NT2/D1 (cell line): Measurements from ENCODE around the gene PDCD1.

Experiments
- DNase-seq: peaks from one replicate; pipeline ENCODE4 v3.0.0-alpha.2; 2011; ENCODE audit warnings: low read depth, low spot score
- H3K27me3 ChIP-seq: 2 replicates; pipeline ENCODE4 v1.6.0; 2011; ENCODE audit warnings: mild to moderate bottlenecking; ENCODE audit not compliant: insufficient read length, insufficient read depth
- H3K36me3 ChIP-seq: 2 replicates; pipeline ENCODE4 v1.6.1; 2011; ENCODE audit warnings: mild to moderate bottlenecking, low read length, mixed read lengths; ENCODE audit not compliant: insufficient read depth, insufficient read length
- H3K4me1 ChIP-seq: 2 replicates; pipeline ENCODE4 v1.5.1; 2011; ENCODE audit not compliant: insufficient read depth, insufficient read length
- H3K4me3 ChIP-seq: 2 replicates; pipeline ENCODE4 v1.5.1; 2011; ENCODE audit warnings: low read depth; ENCODE audit not compliant: insufficient read length
- H3K9ac ChIP-seq: 2 replicates; pipeline ENCODE4 v1.6.0; 2011; ENCODE audit warnings: low read depth; ENCODE audit not compliant: insufficient read length
- H3K9me3 ChIP-seq: 2 replicates; pipeline ENCODE4 v1.5.1; 2011; ENCODE audit warnings: mild to moderate bottlenecking, low read length; ENCODE audit not compliant: insufficient read depth
- SUZ12 ChIP-seq: IDR thresholded peaks from 2 replicates; pipeline ENCODE4 v1.6.1; 2011; ENCODE audit not compliant: insufficient read length, insufficient read depth; ENCODE audit errors: extremely low read depth
- YY1 ChIP-seq: IDR thresholded peaks from 2 replicates; pipeline ENCODE4 v1.6.1; 2011; ENCODE audit not compliant: insufficient read length, insufficient read depth
- ZNF274 ChIP-seq: IDR thresholded peaks from 2 replicates; pipeline ENCODE4 v1.6.1; 2011; ENCODE audit warnings: mild to moderate bottlenecking, low read depth, low read length

Gene PDCD1

DNA sequence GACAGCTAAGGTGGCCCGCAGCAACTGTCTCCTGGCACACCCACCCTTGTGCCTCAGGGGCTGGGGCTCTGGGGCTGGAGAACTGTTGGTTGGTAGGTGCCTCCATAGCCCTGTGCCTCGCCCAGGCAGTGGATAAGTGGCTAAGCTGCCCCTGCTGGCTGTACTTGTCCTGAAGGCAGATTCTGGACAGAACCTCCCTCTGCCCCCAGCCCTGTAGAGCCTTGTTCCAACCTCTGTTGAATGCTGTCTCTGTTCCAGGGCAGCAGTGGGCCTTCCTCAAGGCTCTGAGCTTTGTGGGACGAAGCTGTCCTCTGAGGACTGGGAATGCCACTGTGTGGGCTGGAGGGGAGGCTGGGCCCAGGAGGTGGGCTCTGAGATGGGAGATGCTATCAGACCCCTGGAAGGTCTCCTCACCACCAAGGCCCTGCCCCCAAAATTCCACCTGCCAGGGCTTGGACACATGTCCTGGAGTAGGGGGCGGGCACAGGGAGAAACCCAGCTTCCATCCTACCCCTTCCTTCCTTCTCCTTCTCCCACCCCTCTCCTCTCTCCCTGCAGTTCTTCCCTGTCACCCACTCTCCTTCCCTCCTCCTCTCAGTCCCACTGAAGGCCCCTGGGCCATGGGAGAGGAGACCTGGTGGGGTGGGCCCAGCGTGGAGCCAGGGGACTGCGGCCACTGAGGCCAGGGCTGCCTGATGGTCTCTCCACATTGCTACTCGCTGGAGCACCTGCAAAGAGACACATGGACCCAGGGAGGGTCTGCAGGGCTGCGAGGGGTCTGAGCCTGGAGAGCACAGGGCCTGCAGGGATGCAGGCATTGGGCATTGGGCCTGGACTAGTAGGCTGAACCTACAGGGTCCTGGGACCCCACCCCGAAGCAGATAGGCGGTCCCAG is 1.7 kb upstream of the PDCD1 start:
- Histone ChIP-seq H3K9ac (no peak overlapping the region), H3K36me3 (no peaks in the 10 kb centered on the region), H3K9me3 (no peaks in the 10 kb centered on the region), H3K27me3 (peaks cover 7% of the 10 kb centered on the region), H3K4me3 (no peak overlapping the region), H3K4me1 (peaks cover 32% of the 10 kb centered on the region)
- TF ChIP-seq ZNF274 (no peak), YY1 (no peak), SUZ12 (no peak)
- DNase-seq: no peak

GRCh38 chr2:241859436-241860183 is 916 bp upstream of the PDCD1 start:
- DNase-seq: no peak
- TF ChIP-seq YY1 (no peak), SUZ12 (no peak), ZNF274 (no peak)
- H3K4me1 ChIP-seq: peaks cover 28% of the 10 kb centered on the region
- no peaks in the 10 kb centered on the region for H3K9me3 ChIP-seq
- no peaks in the 10 kb centered on the region for H3K36me3 ChIP-seq
- no peak overlapping the region for H3K4me3 ChIP-seq
- peak overlapping the region; percentile 51 for H3K9ac ChIP-seq
- H3K27me3 ChIP-seq: no peaks in the 10 kb centered on the region

GRCh38 chr2:241859017-241859435 is 332 bp upstream of the PDCD1 start:
- TF ChIP-seq ZNF274: no peak
- TF ChIP-seq SUZ12: no peak
- no peak for TF ChIP-seq YY1
- Histone ChIP-seq H3K4me1 (peaks cover 28% of the 10 kb centered on the region), H3K9me3 (no peaks in the 10 kb centered on the region), H3K27me3 (no peaks in the 10 kb centered on the region), H3K4me3 (no peak overlapping the region), H3K9ac (peak overlapping the region; percentile 51), H3K36me3 (no peaks in the 10 kb centered on the region)
- DNase-seq: no peak

- peaks cover 25% of the 10 kb centered on the region for H3K4me1 ChIP-seq
- H3K27me3 ChIP-seq: no peaks in the 10 kb centered on the region
- H3K4me3 ChIP-seq: no peak overlapping the region
- H3K36me3 ChIP-seq: no peaks in the 10 kb centered on the region
- DNase-seq: no peak
- no peak overlapping the region for H3K9ac ChIP-seq
- TF ChIP-seq ZNF274 (no peak), SUZ12 (no peak), YY1 (no peak)
- no peaks in the 10 kb centered on the region for H3K9me3 ChIP-seq
These were observed 1.0 kb downstream of the PDCD1 start for GRCh38 chr2:241857572-241858121.

DNA sequence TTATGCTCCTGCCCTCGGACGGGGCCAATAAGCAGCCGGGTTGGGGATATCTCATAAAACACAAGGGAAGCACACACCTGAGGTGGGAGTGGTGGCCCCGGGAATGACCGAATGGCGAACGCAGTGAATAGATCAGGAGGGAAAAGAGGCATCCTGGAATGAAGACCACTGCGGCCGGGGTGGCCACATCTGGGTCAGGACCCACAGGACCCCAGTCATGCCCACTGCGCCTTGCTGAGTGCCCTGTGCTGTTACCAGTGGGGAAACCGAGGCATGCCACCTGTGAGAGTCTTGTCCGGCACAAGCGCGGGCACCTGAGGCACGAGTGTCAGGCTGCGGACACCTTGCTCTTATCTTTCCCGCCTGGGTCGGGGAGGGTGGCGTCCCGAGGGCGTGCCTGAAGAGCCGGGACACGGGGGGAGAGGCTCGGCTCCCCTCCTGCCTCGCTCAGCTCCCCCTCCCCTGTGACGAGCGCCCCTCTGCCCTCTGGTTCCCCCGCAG is 1.6 kb downstream of the PDCD1 start:
- Histone ChIP-seq H3K27me3 (no peaks in the 10 kb centered on the region), H3K4me1 (peaks cover 25% of the 10 kb centered on the region), H3K9ac (no peak overlapping the region), H3K4me3 (no peak overlapping the region), H3K36me3 (no peaks in the 10 kb centered on the region), H3K9me3 (no peaks in the 10 kb centered on the region)
- no peak for DNase-seq
- TF ChIP-seq SUZ12: no peak
- no peak for TF ChIP-seq ZNF274
- no peak for TF ChIP-seq YY1

DNA sequence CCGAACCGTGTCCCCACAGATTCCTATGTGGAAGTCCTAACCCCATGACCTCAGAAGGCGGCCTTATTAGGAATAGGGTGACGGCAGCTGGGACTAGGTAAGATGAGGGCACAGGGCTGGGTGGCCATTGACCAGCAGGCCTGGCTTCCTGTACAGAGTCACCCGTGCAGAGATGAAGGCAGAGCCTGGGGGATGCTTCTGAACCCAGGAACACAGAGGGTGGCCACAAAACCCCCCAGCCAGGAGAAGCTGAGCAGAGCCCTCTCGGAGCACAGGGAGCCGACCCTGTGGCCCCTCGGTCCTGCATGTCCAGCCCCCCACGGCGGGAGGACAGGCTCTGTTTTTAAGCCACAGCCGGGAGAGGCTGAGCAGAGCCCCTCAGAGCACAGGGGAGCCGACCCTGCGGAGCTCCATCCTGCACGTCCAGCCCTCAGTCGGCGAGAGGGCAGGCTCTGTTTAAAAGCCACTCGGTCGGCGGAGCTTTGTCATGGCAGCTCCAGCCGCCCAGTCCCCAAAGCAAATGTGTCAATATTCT is 2.7 kb downstream of the PDCD1 start:
- Histone ChIP-seq H3K4me1 (peaks cover 25% of the 10 kb centered on the region), H3K36me3 (no peaks in the 10 kb centered on the region), H3K9me3 (no peaks in the 10 kb centered on the region), H3K9ac (no peak overlapping the region), H3K27me3 (no peaks in the 10 kb centered on the region), H3K4me3 (no peak overlapping the region)
- no peak for DNase-seq
- TF ChIP-seq ZNF274 (no peak), YY1 (no peak), SUZ12 (no peak)
